GM03348 (cell line): Measurements from ENCODE around the gene CERKL.

Experiments
- DNase-seq: peaks from one replicate; pipeline ENCODE4 v3.0.0; 2012; ENCODE audit warnings: low spot score

The CERKL gene

GRCh38 chr2:181515719-181516118, 141.2 kb downstream of the CERKL start:
- no peak for DNase-seq

GRCh38 chr2:181500201-181500600, 156.7 kb downstream of the CERKL start:
- no peak for DNase-seq

GRCh38 chr2:181499231-181499630, 157.7 kb downstream of the CERKL start:
- no peak for DNase-seq
